CD4-positive, alpha-beta T cell treated with Interferon alpha-2 for 1 hour (primary cell): ENCODE data around the gene TBC1D24.
A peak's percentile ranks its signal among the peaks of the same experiment; 100 is the strongest.
"Not testable (repeated sequence)": the region's sequence is repeated elsewhere in the genome, so short reads cannot be mapped to it uniquely, and the experiment has no call there.

Experiments
- DNase-seq, 2 donors: peaks; one replicate each; pipeline ENCODE4 v3.0.0-alpha.2; 2020 to 2022

The TBC1D24 gene

GRCh38 chr16:2469399-2470233 lies 5.3 kb upstream of the TBC1D24 start:
- DNase-seq = no peak

- no peak for DNase-seq
Measured at GRCh38 chr16:2470234-2470601, 4.7 kb upstream of the TBC1D24 start.

- DNase-seq = no peak
Measured at GRCh38 chr16:2470603-2471015, 4.3 kb upstream of the TBC1D24 start.

- DNase-seq = no peak
Measured at GRCh38 chr16:2471016-2471652, 3.8 kb upstream of the TBC1D24 start, which contains the start of gene NTN3. Gene NTN3 (plus strand): TSS chr16:2471297. CDS start chr16:2471702, 405 bp downstream.

GRCh38 chr16:2471653-2472487 lies 3.1 kb upstream of the TBC1D24 start:
- DNase-seq = no peak

- no peak for DNase-seq
Measured at GRCh38 chr16:2472488-2472864, 2.5 kb upstream of the TBC1D24 start.

- DNase-seq = no peak
Measured at GRCh38 chr16:2472885-2473445, 2.0 kb upstream of the TBC1D24 start.

- no peak for DNase-seq
Measured at GRCh38 chr16:2473446-2473926, 1.4 kb upstream of the TBC1D24 start.

- peak; percentile 58 to 71 for DNase-seq
Measured at GRCh38 chr16:2473999-2474876, 689 bp upstream of the TBC1D24 start.

GRCh38 chr16:2475413-2476344 lies 752 bp downstream of the TBC1D24 start:
- DNase-seq = peak in 1 of 2 donors; percentile 38

GRCh38 chr16:2476345-2476720 lies 1.4 kb downstream of the TBC1D24 start:
- DNase-seq = no peak

- no peak for DNase-seq
Measured at GRCh38 chr16:2476741-2477140, 1.8 kb downstream of the TBC1D24 start.

- DNase-seq = no peak
Measured at GRCh38 chr16:2477327-2477726, 2.4 kb downstream of the TBC1D24 start.

- DNase-seq = no peak
Measured at GRCh38 chr16:2478279-2478678, 3.4 kb downstream of the TBC1D24 start.

GRCh38 chr16:2479996-2480395 lies 5.1 kb downstream of the TBC1D24 start:
- not testable (repeated sequence) for DNase-seq

GRCh38 chr16:2480948-2481347 lies 6.0 kb downstream of the TBC1D24 start:
- DNase-seq = no peak

- no peak for DNase-seq
Measured at GRCh38 chr16:2481676-2482075, 6.7 kb downstream of the TBC1D24 start.

- no peak for DNase-seq
Measured at GRCh38 chr16:2482249-2482648, 7.3 kb downstream of the TBC1D24 start.

GRCh38 chr16:2482708-2483534 lies 8.0 kb downstream of the TBC1D24 start:
- no peak for DNase-seq
